Panc1 (cell line): ENCODE data around the gene ACOT12. TPM values are rescaled to one million over a fixed set of nuclear protein-coding genes. Genes with fewer than 3 reads are reported as not detected.
A peak's percentile ranks its signal among the peaks of the same experiment; 100 is the strongest.

ENCODE experiments used
- ATAC-seq: fragments of 200-7000 bp; cut with Tn5 transposase; 2 replicates; pipeline ENCODE4 v1.9.1; 2020; ENCODE audit warnings: mild to moderate bottlenecking, moderate library complexity
- BruUV-seq: library from RNA; stranded (reverse); fragments of 400-500 nt; replicated peaks from 2 replicates; lab custom pipeline; 2021; lab: Mats Ljungman, UMichigan
- CTCF ChIA-PET: fragments of 300-600 bp; sonication (Branson Sonifier 250); formaldehyde crosslinking; loops from one replicate; lab custom pipeline; 2022; ENCODE audit warnings: antibody characterized with exemption; lab: Charles Lee
- POLR2A ChIA-PET: fragments of 300-600 bp; sonication (Branson Sonifier 250); formaldehyde crosslinking; loops from one replicate; lab custom pipeline; 2022; ENCODE audit warnings: antibody characterized with exemption; lab: Charles Lee
- DNase-seq: peaks from one replicate; pipeline ENCODE4 v3.0.0-alpha.2; 2010; ENCODE audit warnings: low read depth, low spot score
- H3K27ac ChIP-seq: 2 replicates; pipeline ENCODE4 v1.5.1; 2011; ENCODE audit warnings: mild to moderate bottlenecking, low read length, inconsistent platforms
- H3K27me3 ChIP-seq: fragments of 200-500 bp; sonication (Bioruptor generic); 2 replicates; pipeline ENCODE4 v1.6.0; 2014; ENCODE audit warnings: low read length, inconsistent platforms; ENCODE audit not compliant: control insufficient read depth, insufficient read depth
- H3K36me3 ChIP-seq: fragments of 200-500 bp; sonication (Bioruptor generic); 2 replicates; pipeline ENCODE4 v1.5.1; 2014; ENCODE audit warnings: inconsistent platforms, mild to moderate bottlenecking, low read length, moderate library complexity; ENCODE audit not compliant: control insufficient read depth, insufficient read depth
- H3K4me1 ChIP-seq: 2 replicates; pipeline ENCODE4 v1.5.1; 2011; ENCODE audit warnings: inconsistent platforms, mild to moderate bottlenecking, low read length, moderate library complexity; ENCODE audit not compliant: control insufficient read depth, insufficient read depth
- H3K4me3 ChIP-seq, 2 experiments: 2 replicates each; pipeline ENCODE4 v1.5.1; 2011 to 2012; ENCODE audit warnings: low read depth in 2 of 2, low read length in 2 of 2, mild to moderate bottlenecking in 2 of 2, inconsistent platforms in 1 of 2, moderate library complexity in 1 of 2
- H3K9me3 ChIP-seq: fragments of 200-500 bp; sonication (Bioruptor generic); 2 replicates; pipeline ENCODE4 v1.5.1; 2014; ENCODE audit warnings: low read depth, mild to moderate bottlenecking, inconsistent platforms, low read length, moderate library complexity; ENCODE audit not compliant: control insufficient read depth, insufficient read depth
- POLR2AphosphoS5 ChIP-seq: IDR thresholded peaks from 2 replicates; pipeline ENCODE4 v1.6.1; 2012; ENCODE audit warnings: mild to moderate bottlenecking, low read depth, low read length, moderate library complexity
- SIN3A ChIP-seq: IDR thresholded peaks from 2 replicates; pipeline ENCODE4 v1.6.1; 2012; ENCODE audit warnings: low read depth, mild to moderate bottlenecking, low read length, moderate library complexity, borderline replicate concordance; ENCODE audit not compliant: insufficient read depth
- TCF7L2 ChIP-seq: IDR thresholded peaks from 2 replicates; pipeline ENCODE4 v1.6.1; 2011; ENCODE audit warnings: mild to moderate bottlenecking, low read depth, low read length, inconsistent platforms
- in situ Hi-C: cut with HindIII; loops from 2 replicates; pipeline ENCODE4 v1.10.0; 2016; ENCODE audit warnings: low sequenced_read_pairs, low pct_unique_long_range_greater_than_20kb
- intact Hi-C: fragments of 100-400 bp; cut with micrococcal nuclease; formaldehyde crosslinking; loops from one replicate; pipeline ENCODE4 v1.10.0; 2022; ENCODE audit not compliant: unreplicated experiment
- total RNA-seq: library from RNA; stranded (reverse); gene quantifications from one replicate; pipeline ENCODE4 v1.2.1, GENCODE V29; 2021; ENCODE audit not compliant: unreplicated experiment
- TF ChIP-seq, protein P1 (sequence below): fragments of 450-650 bp; IDR thresholded peaks from 2 replicates; pipeline ENCODE4 v1.5.1; 2017; ENCODE audit warnings: mild to moderate bottlenecking
- TF ChIP-seq, protein P2 (sequence below), 2 experiments: IDR thresholded peaks; 2 replicates each; pipeline ENCODE4 v1.6.1; 2011 to 2012; ENCODE audit warnings: low read depth in 2 of 2, control low read depth in 1 of 2, low read length in 1 of 2, mild to moderate bottlenecking in 1 of 2, moderate library complexity in 1 of 2; ENCODE audit not compliant: insufficient read depth in 1 of 2

The ACOT12 gene
- total RNA-seq, 1 experiment from 2014 or later = 0.74 TPM

- no TSS peak for BruUV-seq
Observed at GRCh38 chr5:81303563-81303962, 90.4 kb downstream of the ACOT12 start.

DNA sequence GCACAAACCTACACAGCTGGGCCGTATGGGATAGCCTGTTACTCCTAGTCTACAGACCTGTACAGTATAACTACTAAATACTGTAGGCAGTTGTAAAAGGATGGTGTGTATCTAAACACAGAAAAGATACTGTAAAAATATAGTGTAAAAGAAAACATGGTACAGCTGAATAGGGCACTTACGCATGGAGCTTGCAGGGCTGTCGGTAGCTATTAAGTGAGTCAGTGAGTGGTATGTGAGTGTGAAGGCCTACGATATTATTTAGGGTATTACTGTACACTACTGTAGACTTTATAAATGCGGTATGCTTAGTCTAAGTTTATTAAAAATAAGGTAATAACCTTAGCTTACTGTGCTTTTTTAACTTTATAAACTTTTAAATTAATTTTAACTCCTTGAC is 91.3 kb downstream of the ACOT12 start:
- Histone ChIP-seq H3K27me3 (no peaks in the 10 kb centered on the region), H3K9me3 (no peaks in the 10 kb centered on the region), H3K4me1 (peaks cover 26% of the 10 kb centered on the region), H3K36me3 (peaks cover 12% of the 10 kb centered on the region), H3K4me3 (peak overlapping the region; percentile 60 to 99), H3K27ac (peak overlapping the region; percentile 81)
- ChIA-PET POLR2A (interaction anchor here (0.6 kb wide), 1 partner anchor 981 kb away, joined by 5 read pairs; no protein-coding TSS in a partner anchor), CTCF (no interaction called here)
- BruUV-seq = no TSS peak
- intact Hi-C loops = no loop called here
- TF ChIP-seq POLR2AphosphoS5 = no peak
- TF ChIP-seq, protein P1, sequence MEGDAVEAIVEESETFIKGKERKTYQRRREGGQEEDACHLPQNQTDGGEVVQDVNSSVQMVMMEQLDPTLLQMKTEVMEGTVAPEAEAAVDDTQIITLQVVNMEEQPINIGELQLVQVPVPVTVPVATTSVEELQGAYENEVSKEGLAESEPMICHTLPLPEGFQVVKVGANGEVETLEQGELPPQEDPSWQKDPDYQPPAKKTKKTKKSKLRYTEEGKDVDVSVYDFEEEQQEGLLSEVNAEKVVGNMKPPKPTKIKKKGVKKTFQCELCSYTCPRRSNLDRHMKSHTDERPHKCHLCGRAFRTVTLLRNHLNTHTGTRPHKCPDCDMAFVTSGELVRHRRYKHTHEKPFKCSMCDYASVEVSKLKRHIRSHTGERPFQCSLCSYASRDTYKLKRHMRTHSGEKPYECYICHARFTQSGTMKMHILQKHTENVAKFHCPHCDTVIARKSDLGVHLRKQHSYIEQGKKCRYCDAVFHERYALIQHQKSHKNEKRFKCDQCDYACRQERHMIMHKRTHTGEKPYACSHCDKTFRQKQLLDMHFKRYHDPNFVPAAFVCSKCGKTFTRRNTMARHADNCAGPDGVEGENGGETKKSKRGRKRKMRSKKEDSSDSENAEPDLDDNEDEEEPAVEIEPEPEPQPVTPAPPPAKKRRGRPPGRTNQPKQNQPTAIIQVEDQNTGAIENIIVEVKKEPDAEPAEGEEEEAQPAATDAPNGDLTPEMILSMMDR = no peak
- no peak for TF ChIP-seq TCF7L2
- TF ChIP-seq, protein P2, sequence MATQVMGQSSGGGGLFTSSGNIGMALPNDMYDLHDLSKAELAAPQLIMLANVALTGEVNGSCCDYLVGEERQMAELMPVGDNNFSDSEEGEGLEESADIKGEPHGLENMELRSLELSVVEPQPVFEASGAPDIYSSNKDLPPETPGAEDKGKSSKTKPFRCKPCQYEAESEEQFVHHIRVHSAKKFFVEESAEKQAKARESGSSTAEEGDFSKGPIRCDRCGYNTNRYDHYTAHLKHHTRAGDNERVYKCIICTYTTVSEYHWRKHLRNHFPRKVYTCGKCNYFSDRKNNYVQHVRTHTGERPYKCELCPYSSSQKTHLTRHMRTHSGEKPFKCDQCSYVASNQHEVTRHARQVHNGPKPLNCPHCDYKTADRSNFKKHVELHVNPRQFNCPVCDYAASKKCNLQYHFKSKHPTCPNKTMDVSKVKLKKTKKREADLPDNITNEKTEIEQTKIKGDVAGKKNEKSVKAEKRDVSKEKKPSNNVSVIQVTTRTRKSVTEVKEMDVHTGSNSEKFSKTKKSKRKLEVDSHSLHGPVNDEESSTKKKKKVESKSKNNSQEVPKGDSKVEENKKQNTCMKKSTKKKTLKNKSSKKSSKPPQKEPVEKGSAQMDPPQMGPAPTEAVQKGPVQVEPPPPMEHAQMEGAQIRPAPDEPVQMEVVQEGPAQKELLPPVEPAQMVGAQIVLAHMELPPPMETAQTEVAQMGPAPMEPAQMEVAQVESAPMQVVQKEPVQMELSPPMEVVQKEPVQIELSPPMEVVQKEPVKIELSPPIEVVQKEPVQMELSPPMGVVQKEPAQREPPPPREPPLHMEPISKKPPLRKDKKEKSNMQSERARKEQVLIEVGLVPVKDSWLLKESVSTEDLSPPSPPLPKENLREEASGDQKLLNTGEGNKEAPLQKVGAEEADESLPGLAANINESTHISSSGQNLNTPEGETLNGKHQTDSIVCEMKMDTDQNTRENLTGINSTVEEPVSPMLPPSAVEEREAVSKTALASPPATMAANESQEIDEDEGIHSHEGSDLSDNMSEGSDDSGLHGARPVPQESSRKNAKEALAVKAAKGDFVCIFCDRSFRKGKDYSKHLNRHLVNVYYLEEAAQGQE (IDR thresholded peaks at IDR 0.05; ENCODE audit: insufficient read depth in 1 of 2, low read depth in 2 of 2, low read length in 1 of 2) = no peak
- TF ChIP-seq SIN3A = no peak
- in situ Hi-C loops = no loop called here
- ATAC-seq = peak; percentile 26; the same call in 1 of the 2 replicates
- no peak for DNase-seq

More at GRCh38 chr5:81303563-81303962, 90.4 kb downstream of the ACOT12 start:
- DNase-seq = peak; percentile 93
- H3K27ac ChIP-seq = peak overlapping the region; percentile 81
- ChIA-PET CTCF (no interaction called here), POLR2A (interaction anchor here (0.7 kb wide), 1 partner anchor 668 kb away, joined by 3 read pairs; the partner anchor contains the start of gene ATG10)
- in situ Hi-C loops (no loop called here), intact Hi-C loops (no loop called here)
- ATAC-seq = peak; percentile 58
- no peaks in the 10 kb centered on the region for H3K9me3 ChIP-seq
- H3K4me3 ChIP-seq = no peak overlapping the region; a peak in 1 of 4 replicates
- H3K36me3 ChIP-seq = peaks cover 10% of the 10 kb centered on the region
- TF ChIP-seq POLR2AphosphoS5 (no peak), SIN3A (no peak), TCF7L2 (no peak)
- TF ChIP-seq, protein P1 = no peak
- TF ChIP-seq, protein P2 (IDR thresholded peaks at IDR 0.05; ENCODE audit: insufficient read depth in 1 of 2, low read depth in 2 of 2, low read length in 1 of 2) = no peak
- H3K27me3 ChIP-seq = no peaks in the 10 kb centered on the region
- peaks cover 26% of the 10 kb centered on the region for H3K4me1 ChIP-seq
